Hematopoietic multipotent progenitor cell (in vitro differentiated cells): ENCODE results near the gene FNDC3B. TPM values are rescaled to one million over a fixed set of nuclear protein-coding genes. Genes with fewer than 3 reads are reported as not detected.

ENCODE experiments used
- DNase-seq, 3 donors: peaks; one replicate each; pipeline ENCODE4 v3.0.0-alpha.2; 2011 to 2015; ENCODE audit warnings: low read depth in 2 of 3, low spot score in 2 of 3
- total RNA-seq: library from RNA; depleted of rRNA; stranded (reverse); fragments of >200 nt; gene quantifications from one replicate; pipeline ENCODE4 v1.2.3, GENCODE V29; 2012

FNDC3B gene
- total RNA-seq, 1 donor = 28.0 TPM

GRCh38 chr3:172184106-172184822 is 144.9 kb downstream of the FNDC3B start:
- no peak for DNase-seq

GRCh38 chr3:172185907-172186306 is 146.5 kb downstream of the FNDC3B start:
- no peak for DNase-seq

DNA sequence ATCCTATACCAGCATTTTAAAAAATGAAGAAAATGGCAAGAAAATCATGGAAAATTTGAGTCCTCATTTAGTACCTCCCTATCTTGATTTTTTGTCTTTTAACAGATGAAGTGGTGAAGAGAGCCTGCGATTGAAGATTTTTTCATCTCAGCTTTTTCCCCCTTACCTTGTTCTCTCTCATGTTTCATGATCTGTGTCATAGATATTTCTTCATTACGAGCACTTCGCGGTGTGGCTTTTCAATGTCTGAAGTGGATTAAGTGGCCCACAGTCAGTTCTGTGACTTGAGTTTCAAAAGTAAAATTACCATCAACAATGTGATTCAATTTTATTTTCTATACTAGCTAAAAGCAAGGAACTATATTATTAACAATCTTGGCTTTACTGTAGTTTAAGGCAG is 147.2 kb downstream of the FNDC3B start:
- no peak for DNase-seq

DNA sequence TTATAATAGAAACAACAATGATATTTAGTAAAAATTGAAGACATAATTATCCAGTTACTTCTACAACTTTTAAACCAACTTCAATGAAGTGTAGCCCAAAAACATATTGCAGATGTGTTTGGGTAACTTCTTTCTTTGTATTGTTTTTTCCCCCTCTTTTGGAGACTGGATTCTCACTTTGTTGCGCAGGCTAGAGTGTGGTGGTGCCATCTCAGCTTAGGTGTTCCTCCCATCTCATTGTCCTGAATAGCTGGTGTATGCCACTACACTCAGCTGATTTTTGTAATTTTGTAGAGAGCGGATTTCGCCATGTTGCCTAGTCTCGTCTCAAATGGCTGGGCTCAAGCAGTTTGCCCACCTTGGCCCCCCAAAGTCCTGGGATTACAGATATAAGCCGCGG is 148.1 kb downstream of the FNDC3B start:
- DNase-seq = no peak

DNA sequence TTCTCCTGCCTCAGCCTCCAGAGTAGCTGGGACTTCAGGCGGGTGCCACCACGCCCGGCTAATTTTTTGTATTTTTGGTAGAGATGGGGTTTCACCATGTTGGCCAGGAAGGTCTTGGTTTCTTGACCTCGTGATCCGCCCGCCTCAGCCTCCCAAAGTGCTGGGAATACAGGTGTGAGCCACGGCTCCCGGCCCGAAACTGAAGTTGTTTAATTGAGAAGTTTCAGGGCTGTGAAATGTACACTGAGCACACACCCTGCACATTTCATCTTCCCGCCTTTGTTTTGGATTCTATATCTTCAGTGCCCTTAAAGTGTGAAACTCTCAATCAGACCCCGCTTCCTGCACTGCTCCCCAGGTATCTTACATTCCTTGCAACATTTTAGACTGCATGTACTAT is 149.1 kb downstream of the FNDC3B start:
- DNase-seq = no peak

DNA sequence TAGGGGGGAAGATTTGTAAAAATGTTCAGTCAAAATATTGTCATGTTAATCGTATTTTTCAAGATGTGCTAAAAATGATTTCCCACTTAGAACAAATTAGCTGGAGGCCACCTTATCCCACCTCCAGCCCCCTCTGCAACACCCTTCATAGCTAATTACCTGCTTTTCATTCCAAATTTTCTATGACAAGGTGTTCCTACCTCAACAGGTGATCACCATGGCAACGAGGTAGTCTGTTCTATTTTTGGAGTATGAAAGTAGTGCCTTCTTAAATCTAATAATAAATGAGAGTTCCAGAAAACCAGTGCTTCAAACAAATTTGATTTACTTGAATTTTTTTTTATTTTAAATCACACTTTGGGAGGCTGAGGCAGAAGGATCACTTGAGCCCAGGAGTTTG is 149.8 kb downstream of the FNDC3B start:
- DNase-seq = no peak

DNA sequence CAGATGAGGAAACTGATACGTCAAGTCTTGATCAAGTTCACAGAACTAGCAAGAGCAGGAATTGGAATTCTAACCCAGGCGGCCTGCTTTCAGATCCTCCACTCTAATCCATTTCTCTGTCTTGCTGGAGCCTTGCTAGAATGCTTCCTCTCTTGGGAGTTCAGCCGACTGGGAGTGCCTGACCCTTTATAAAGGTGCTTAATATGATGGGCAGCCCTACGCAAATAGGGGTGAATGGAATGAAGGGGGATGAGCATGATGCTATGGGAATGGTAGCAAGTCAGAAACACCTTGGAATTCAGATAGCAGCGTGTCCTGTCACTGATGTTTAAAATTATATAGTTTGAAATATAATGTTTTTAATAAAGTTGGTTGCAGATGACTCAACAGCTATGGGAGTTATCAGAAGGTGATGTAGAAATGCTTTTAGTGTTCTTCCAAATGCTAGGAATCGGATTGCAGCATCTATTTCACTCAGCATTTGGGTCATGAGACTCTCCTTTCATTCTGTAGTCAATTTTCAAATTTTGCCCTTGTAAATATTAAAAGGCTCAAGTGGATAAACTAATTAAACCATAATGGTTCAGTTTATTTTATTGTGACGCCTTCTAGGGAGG is 150.7 kb downstream of the FNDC3B start:
- no peak for DNase-seq

DNA sequence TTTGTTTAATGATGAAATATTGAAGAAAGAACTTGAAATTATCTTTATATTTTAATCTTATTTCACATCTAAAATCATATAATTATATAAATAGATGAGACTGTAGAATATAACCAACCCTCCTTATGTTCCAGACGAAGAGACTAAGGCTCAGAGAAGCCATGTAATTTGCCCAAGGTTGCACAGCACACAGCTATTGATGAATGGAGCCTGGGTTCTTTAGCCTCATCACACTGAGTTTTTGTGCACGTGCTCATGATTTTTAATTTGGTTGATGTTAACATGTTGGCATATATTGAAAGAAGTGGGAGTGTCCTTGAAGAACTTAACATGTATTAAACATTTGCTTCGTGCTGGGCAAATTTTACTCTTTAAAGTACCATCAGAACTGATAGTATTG is 151.6 kb downstream of the FNDC3B start:
- no peak for DNase-seq

DNA sequence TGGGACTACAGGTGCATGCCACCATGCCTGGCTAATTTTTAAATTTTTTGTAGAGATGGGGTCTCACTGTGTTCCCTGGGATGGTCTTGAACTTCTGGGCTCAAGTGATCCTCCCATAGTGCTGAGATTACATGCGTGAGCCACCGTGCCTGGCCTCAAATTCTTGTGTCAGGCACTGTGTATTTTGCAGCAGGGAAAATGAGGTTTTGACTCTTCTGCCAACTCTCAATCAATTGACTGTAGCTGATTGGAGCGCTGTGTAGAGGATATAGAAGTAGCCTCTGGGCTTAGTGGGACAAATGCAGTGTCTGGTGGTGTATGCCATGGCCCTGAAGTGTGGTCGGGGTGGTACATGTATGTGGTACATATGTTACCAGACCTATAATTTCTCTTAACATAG is 152.3 kb downstream of the FNDC3B start:
- DNase-seq = no peak

GRCh38 chr3:172192830-172193415 is 153.5 kb downstream of the FNDC3B start:
- DNase-seq = no peak

DNA sequence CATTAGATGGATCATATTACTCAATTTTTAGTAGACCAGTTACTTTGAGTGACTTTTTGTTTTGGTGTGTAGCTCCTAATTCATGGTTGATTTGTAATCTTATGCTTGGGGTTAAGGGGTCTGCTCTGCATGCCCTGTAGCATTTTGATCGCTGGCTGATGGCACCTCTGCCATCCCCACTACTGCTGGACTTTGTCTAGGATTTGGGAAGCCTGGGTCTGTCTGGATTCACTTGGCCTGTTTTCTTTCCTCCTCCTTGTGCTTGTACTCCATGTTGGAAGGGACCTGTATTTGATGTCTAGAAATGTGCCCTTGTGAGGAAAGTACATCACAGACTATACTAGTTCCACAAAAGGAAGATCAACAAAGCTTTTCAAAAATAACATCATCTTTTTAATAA is 154.1 kb downstream of the FNDC3B start:
- DNase-seq = no peak

- DNase-seq = peak in 2 of 3 donors; percentile 31 to 73
Measured at GRCh38 chr3:172194702-172195406, 155.5 kb downstream of the FNDC3B start.

DNA sequence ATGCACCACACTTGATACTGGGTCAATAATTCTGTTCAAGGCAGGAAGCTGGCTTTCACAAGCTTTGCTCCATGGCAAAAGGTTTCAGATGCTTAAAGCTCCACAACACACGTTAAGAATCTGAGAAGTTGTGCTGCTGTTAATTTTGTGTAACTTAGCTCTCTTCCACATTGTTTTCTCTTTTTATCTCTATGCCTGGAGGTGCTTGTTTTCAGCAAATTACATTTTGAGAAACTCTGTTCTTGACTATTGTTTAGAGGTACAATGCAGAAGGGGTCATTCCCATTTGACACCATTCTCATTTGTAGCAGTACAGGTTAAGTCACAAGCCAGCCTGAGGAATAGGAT is 156.0 kb downstream of the FNDC3B start:
- no peak for DNase-seq

GRCh38 chr3:172197344-172197743 is 158.0 kb downstream of the FNDC3B start:
- no peak for DNase-seq

- DNase-seq = no peak
Measured at GRCh38 chr3:172198428-172198827, 159.1 kb downstream of the FNDC3B start.

- DNase-seq = no peak
Measured at GRCh38 chr3:172199850-172200369, 160.5 kb downstream of the FNDC3B start.

DNA sequence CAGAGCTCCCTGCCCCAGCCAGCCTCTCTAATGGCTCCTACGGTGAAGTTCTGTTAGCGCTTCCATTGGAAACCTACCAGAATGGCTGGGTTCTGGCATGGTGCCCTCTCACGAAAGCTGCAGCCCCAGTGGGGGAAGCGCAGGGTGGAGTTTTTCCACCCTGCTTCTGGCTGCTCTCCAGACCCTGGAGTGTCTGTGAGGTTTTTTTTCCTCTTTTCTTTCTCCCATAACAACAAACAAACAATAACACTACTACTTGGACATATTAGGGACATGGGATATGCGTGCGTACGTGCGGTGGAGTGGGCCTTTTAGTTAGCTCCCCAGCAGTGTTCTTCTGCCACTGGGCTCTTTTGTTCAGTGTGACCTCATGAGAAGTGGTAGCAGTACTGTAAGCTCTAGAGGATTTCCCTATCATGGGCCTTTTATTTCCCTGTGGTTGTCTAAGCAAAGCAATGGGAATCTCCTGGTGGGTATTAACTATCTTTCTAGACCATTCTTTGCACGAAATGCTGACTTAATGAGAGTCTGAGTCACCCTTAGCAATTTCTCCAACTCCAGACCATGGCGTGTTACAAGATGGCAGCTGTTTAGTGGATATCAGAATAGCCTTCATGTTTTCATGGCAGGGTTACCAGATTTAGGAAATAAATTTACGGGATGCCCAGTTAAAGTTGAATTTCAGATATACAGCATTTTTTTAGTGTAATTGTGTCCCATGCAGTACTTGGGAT is 161.9 kb downstream of the FNDC3B start:
- DNase-seq = no peak

GRCh38 chr3:172201870-172202236 is 162.5 kb downstream of the FNDC3B start:
- no peak for DNase-seq

- DNase-seq = no peak
Measured at GRCh38 chr3:172202797-172203196, 163.4 kb downstream of the FNDC3B start.

DNA sequence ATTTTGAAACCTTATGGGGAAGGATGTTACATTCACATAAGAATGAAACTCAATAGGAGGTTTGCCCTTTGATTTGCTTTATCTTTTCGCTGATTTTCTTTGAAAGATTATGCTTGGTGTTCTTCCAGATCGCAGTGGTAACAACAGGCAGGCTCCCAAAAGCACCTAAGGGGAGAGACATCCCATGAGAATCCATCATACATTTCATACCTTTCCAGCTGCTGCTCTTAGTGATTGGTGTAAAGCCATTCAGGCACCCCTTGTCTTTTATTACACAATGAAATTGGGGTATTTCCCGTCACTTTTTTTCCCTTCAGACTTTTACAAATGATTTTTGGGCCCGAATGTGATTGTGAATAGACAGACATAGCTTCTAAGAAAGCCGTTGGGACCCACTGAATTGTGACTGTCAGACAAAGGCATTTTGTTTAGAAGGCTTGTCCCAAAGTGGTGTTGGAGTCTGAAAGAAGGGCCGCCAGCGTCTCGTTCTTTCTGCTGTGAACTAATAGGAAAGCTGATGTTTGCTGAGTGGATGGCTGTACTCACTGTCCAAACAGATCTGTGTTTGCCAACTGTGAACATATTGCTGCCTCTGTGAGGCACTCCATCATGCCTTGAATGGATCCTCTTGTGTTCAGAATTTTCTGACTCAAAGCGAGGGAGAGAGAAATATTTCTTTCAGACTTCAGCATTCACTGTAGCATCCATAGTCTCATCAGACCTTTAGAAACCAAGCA is 164.3 kb downstream of the FNDC3B start:
- no peak for DNase-seq
